HL-60 (cell line): ENCODE results near the gene TCAP.

Experiments used
- POLR2AphosphoS5 ChIP-seq: IDR thresholded peaks from 2 replicates; pipeline ENCODE4 v1.6.1; 2012; ENCODE audit warnings: low read depth
- SPI1 ChIP-seq: IDR thresholded peaks from 2 replicates; pipeline ENCODE4 v1.6.1; 2012; ENCODE audit warnings: low read depth, mild to moderate bottlenecking, borderline replicate concordance
- TF ChIP-seq, protein P1 (sequence below): IDR thresholded peaks from one replicate; pipeline ENCODE4 v1.5.1; 2011; ENCODE audit warnings: low read length, control low read depth, inconsistent platforms; ENCODE audit not compliant: insufficient read depth

DNA sequence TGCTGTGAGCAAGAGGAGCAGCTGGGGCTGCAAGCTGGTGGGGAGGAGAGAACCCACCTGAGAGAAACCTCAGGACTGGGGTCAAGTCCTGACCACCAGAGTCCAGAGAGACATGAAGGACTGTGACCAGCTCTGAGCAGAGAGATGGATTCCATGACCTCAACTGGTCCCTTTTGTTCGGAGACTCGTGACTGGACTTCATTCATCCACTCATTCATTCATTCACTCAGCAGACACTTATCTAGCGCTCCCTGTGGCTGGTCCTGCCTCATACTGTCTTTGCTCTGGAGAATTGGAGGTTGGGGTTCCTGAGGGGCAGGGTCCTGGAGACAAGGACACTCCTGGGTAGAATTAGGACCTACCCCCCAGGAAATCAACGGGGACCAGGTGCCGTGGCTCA is 38.8 kb downstream of the TCAP start:
- TF ChIP-seq, protein P1, sequence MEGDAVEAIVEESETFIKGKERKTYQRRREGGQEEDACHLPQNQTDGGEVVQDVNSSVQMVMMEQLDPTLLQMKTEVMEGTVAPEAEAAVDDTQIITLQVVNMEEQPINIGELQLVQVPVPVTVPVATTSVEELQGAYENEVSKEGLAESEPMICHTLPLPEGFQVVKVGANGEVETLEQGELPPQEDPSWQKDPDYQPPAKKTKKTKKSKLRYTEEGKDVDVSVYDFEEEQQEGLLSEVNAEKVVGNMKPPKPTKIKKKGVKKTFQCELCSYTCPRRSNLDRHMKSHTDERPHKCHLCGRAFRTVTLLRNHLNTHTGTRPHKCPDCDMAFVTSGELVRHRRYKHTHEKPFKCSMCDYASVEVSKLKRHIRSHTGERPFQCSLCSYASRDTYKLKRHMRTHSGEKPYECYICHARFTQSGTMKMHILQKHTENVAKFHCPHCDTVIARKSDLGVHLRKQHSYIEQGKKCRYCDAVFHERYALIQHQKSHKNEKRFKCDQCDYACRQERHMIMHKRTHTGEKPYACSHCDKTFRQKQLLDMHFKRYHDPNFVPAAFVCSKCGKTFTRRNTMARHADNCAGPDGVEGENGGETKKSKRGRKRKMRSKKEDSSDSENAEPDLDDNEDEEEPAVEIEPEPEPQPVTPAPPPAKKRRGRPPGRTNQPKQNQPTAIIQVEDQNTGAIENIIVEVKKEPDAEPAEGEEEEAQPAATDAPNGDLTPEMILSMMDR = no peak
- TF ChIP-seq POLR2AphosphoS5 = no peak
- no peak for TF ChIP-seq SPI1
